ENCODE measurements around the gene RHEB. TPM values are rescaled to one million over a fixed set of nuclear protein-coding genes. Genes with fewer than 3 reads are reported as not detected.

RHEB gene
- total and polyA plus RNA-seq, 2 donors (not counting 1 experiment from before 2014, with no cell fraction given), result 9.3 to 40.3 TPM

- Histone ChIP-seq H4K20me1 (ENCODE audit: control insufficient read depth, insufficient read depth, low read length, poor library complexity, severe bottlenecking) (peaks cover 60% of the 10 kb centered on the region), H3K4me3 (ENCODE audit: control extremely low read depth in 1 of 5, extremely low read depth in 1 of 5, insufficient read depth in 1 of 5, low read depth in 2 of 5, low read length in 4 of 5) (peak overlapping the region; percentile 63 to 79 (median 74))
- intact Hi-C loops (cut with micrococcal nuclease), result loop anchor here (2.0 kb wide), 1 partner anchor 359 kb away; the partner anchor contains the start of gene PRKAG2
Observed at GRCh38 chr7:151517601-151518104, 2.0 kb downstream of the RHEB start.

GRCh38 chr7:151515276-151515565 is 4.5 kb downstream of the RHEB start:
- no peaks in the 10 kb centered on the region for H3K9me3 Mint-ChIP-seq (ENCODE audit: insufficient read depth)
- H3K27me3 ChIP-seq (replicated peaks in 1 of 4; ENCODE audit: control extremely low read depth in 1 of 4, control insufficient read depth in 3 of 4, insufficient read depth in 4 of 4, low read length in 3 of 4), result no peaks in the 10 kb centered on the region
- DNase-seq (no peak), ATAC-seq (ENCODE audit: low read depth) (no peak)
- peaks cover 86% of the 10 kb centered on the region for H3K79me2 ChIP-seq (ENCODE audit: control insufficient read depth, insufficient read depth, low read length)
- no peak overlapping the region for H3K27ac ChIP-seq (ENCODE audit: low read length in 2 of 2)
- H3K4me3 Mint-ChIP-seq, result no peak overlapping the region
- no peak overlapping the region for H2AFZ ChIP-seq (ENCODE audit: insufficient read depth, low read depth, low read length, poor library complexity, severe bottlenecking)
- intact Hi-C loops (cut with micrococcal nuclease), result no loop called here
- peaks cover 0 to 2% (median 0%) of the 10 kb centered on the region in 3 donors for H3K9me3 ChIP-seq (ENCODE audit: control extremely low read depth in 1 of 3, control insufficient read depth in 2 of 3, insufficient read depth in 1 of 3, low read length in 2 of 3)
- peaks cover 83% of the 10 kb centered on the region for H4K20me1 ChIP-seq (ENCODE audit: control insufficient read depth, insufficient read depth, low read length, poor library complexity, severe bottlenecking)
- TF ChIP-seq EZH2 (IDR thresholded peaks at IDR 0.05; ENCODE audit: borderline replicate concordance, insufficient read depth, low read depth, low read length, poor library complexity, severe bottlenecking) (no peak), CTCF (IDR thresholded peaks at IDR 0.05) (no peak)
- H3K4me2 ChIP-seq (replicated peaks; ENCODE audit: low read depth, low read length, poor library complexity, severe bottlenecking), result no peak overlapping the region
- no peaks in the 10 kb centered on the region for H3K27me3 Mint-ChIP-seq
- H3K4me3 ChIP-seq (ENCODE audit: control extremely low read depth in 1 of 5, extremely low read depth in 1 of 5, insufficient read depth in 1 of 5, low read depth in 2 of 5, low read length in 4 of 5), result no peak overlapping the region
- peaks cover 63% of the 10 kb centered on the region for H3K4me1 Mint-ChIP-seq
- peaks cover 11 to 18% of the 10 kb centered on the region in 2 donors for H3K4me1 ChIP-seq (ENCODE audit: control insufficient read depth in 2 of 2, insufficient read depth in 2 of 2, low read length in 2 of 2)
- no peak overlapping the region for H3K27ac Mint-ChIP-seq
- H3K36me3 ChIP-seq (replicated peaks in 1 of 2; ENCODE audit: control extremely low read depth in 1 of 2, control insufficient read depth in 1 of 2, extremely low read depth in 1 of 2, insufficient read depth in 2 of 2, low read length in 1 of 2), result no peaks in the 10 kb centered on the region
- H3K9ac ChIP-seq (ENCODE audit: low read length), result no peak overlapping the region
- CTCF ChIA-PET, result interaction anchor here (1.4 kb wide), 1 partner anchor 9 kb away, joined by 3 read pairs; no protein-coding TSS in a partner anchor
- POLR2A ChIA-PET, result no interaction called here

More at GRCh38 chr7:151517601-151518104, 2.0 kb downstream of the RHEB start:
- Histone ChIP-seq H3K9ac (ENCODE audit: low read length) (peak overlapping the region; percentile 71), H3K9me3 (ENCODE audit: control extremely low read depth in 1 of 3, control insufficient read depth in 2 of 3, insufficient read depth in 1 of 3, low read length in 2 of 3) (peaks cover 0 to 7% (median 0%) of the 10 kb centered on the region in 3 donors), H3K4me2 (replicated peaks; ENCODE audit: low read depth, low read length, poor library complexity, severe bottlenecking) (peak overlapping the region; percentile 83), H3K27me3 (replicated peaks in 1 of 4; ENCODE audit: control extremely low read depth in 1 of 4, control insufficient read depth in 3 of 4, insufficient read depth in 4 of 4, low read length in 3 of 4) (peaks cover 0 to 4% (median 2%) of the 10 kb centered on the region in 4 experiments), H3K79me2 (ENCODE audit: control insufficient read depth, insufficient read depth, low read length) (peaks cover 62% of the 10 kb centered on the region), H2AFZ (ENCODE audit: insufficient read depth, low read depth, low read length, poor library complexity, severe bottlenecking) (peak overlapping the region; percentile 4), H3K36me3 (replicated peaks in 1 of 2; ENCODE audit: control extremely low read depth in 1 of 2, control insufficient read depth in 1 of 2, extremely low read depth in 1 of 2, insufficient read depth in 2 of 2, low read length in 1 of 2) (no peaks in the 10 kb centered on the region), H3K4me1 (ENCODE audit: control insufficient read depth in 2 of 2, insufficient read depth in 2 of 2, low read length in 2 of 2) (peaks cover 18 to 27% of the 10 kb centered on the region in 2 donors), H3K27ac (ENCODE audit: low read length in 2 of 2) (no peak overlapping the region)
- Mint-ChIP-seq H3K4me1 (peaks cover 49% of the 10 kb centered on the region), H3K4me3 (peak overlapping the region; percentile 82), H3K27me3 (no peaks in the 10 kb centered on the region), H3K27ac (peak overlapping the region; percentile 93), H3K9me3 (ENCODE audit: insufficient read depth) (no peaks in the 10 kb centered on the region)
- ChIA-PET CTCF (interaction anchor here (1.1 kb wide), 1 partner anchor 149 kb away, joined by 4 read pairs; no protein-coding TSS in a partner anchor), POLR2A (no interaction called here)
- no peak for DNase-seq
- no peak for TF ChIP-seq CTCF (IDR thresholded peaks at IDR 0.05)
- no peak for ATAC-seq (ENCODE audit: low read depth)
- WGBS (ENCODE audit: insufficient coverage), result 94% methylated on average over 3 of the region's 7 CpGs
